ENCODE results near the gene ATXN3.

Gene ATXN3

DNA sequence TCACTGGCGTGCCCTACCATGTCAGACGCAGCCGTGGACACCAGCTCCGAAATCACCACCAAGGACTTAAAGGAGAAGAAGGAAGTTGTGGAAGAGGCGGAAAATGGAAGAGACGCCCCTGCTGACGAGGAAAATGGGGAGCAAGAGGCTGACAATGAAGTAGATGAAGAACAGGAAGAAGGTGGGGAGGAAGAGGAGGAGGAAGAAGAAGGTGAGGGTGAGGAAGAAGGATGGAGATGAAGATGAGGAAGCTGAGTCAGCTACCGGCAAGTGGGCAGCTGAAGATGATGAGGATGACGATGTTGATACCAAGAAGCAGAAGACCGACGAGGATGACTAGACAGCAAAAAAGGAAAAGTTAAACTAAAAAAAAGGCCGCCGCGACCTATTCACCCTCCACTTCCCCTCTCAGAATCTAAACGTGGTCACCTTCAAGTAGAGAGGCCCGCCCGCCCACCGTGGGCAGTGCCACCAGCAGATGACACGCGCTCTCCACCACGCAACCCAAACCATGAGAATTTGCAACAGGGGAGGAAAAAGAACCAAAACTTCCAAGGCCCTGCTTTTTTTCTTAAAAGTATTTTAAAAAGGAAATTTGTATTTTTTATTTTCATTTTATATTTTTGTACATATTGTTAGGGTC lies 79.7 kb downstream of the ATXN3 start:
- Histone ChIP-seq H2AFZ (ENCODE audit: low read depth, low read length, severe bottlenecking) (no peak overlapping the region), H3F3A (ENCODE audit: insufficient read depth) (no peaks in the 10 kb centered on the region; the same call in 1 of the 2 replicates), H4K20me1 (ENCODE audit: low read depth, low read length) (no peaks in the 10 kb centered on the region), H3K27ac (ENCODE audit: low read depth, low read length) (no peak overlapping the region), H3K4me2 (ENCODE audit: low read depth, low read length, poor library complexity, severe bottlenecking) (no peak overlapping the region), H3K9ac (ENCODE audit: low read length) (no peak overlapping the region), H3K36me3 (ENCODE audit: low read length) (peaks cover 7% of the 10 kb centered on the region; the same call in 1 of the 2 replicates), H3K27me3 (ENCODE audit: low read length) (no peaks in the 10 kb centered on the region), H3K4me3 (ENCODE audit: insufficient read depth, low read length, poor library complexity, severe bottlenecking) (no peak overlapping the region), H3K9me2 (replicated peaks; ENCODE audit: insufficient read depth, low read length) (no peaks in the 10 kb centered on the region), H3K79me2 (ENCODE audit: insufficient read depth, low read length) (no peaks in the 10 kb centered on the region), H3K9me3 (ENCODE audit: insufficient read depth, low read length) (no peaks in the 10 kb centered on the region)
- no peak for TF ChIP-seq EZH2phosphoT487 (conservative IDR thresholded peaks at IDR 0.05; ENCODE audit: low read length)
- TF ChIP-seq, protein P1, sequence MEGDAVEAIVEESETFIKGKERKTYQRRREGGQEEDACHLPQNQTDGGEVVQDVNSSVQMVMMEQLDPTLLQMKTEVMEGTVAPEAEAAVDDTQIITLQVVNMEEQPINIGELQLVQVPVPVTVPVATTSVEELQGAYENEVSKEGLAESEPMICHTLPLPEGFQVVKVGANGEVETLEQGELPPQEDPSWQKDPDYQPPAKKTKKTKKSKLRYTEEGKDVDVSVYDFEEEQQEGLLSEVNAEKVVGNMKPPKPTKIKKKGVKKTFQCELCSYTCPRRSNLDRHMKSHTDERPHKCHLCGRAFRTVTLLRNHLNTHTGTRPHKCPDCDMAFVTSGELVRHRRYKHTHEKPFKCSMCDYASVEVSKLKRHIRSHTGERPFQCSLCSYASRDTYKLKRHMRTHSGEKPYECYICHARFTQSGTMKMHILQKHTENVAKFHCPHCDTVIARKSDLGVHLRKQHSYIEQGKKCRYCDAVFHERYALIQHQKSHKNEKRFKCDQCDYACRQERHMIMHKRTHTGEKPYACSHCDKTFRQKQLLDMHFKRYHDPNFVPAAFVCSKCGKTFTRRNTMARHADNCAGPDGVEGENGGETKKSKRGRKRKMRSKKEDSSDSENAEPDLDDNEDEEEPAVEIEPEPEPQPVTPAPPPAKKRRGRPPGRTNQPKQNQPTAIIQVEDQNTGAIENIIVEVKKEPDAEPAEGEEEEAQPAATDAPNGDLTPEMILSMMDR (IDR thresholded peaks at IDR 0.05; ENCODE audit: insufficient read depth, low read length, poor library complexity, severe bottlenecking) = no peak

DNA sequence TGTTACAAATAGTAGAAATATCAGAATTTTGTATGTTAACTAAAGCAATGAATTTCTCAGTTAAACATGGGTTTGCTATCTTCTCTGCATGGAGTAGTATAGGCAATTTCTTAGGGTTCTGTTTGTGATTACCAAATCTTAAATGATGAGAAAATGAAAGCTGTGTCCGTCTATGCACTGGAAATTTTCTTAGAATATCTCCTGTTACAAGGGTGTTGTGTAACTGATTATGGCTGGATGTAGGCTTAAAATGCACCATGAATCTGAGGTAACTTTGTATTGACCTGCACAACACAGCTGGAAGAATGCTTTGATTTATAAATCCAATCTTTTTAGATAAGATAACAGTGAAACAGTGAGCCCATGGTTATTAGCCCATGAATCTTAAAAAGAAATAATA lies 84.3 kb downstream of the ATXN3 start:
- TF ChIP-seq, protein P1 (IDR thresholded peaks at IDR 0.05; ENCODE audit: insufficient read depth, low read length, poor library complexity, severe bottlenecking) = no peak
- TF ChIP-seq EZH2phosphoT487 (conservative IDR thresholded peaks at IDR 0.05; ENCODE audit: low read length) = no peak
- Histone ChIP-seq H3K9me3 (ENCODE audit: insufficient read depth, low read length) (no peaks in the 10 kb centered on the region), H3K4me3 (ENCODE audit: insufficient read depth, low read length, poor library complexity, severe bottlenecking) (no peak overlapping the region), H3K27me3 (ENCODE audit: low read length) (no peaks in the 10 kb centered on the region), H4K20me1 (ENCODE audit: low read depth, low read length) (no peaks in the 10 kb centered on the region), H3F3A (ENCODE audit: insufficient read depth) (no peaks in the 10 kb centered on the region; the same call in 1 of the 2 replicates), H3K9ac (ENCODE audit: low read length) (no peak overlapping the region), H3K4me2 (ENCODE audit: low read depth, low read length, poor library complexity, severe bottlenecking) (no peak overlapping the region), H3K27ac (ENCODE audit: low read depth, low read length) (no peak overlapping the region), H2AFZ (ENCODE audit: low read depth, low read length, severe bottlenecking) (no peak overlapping the region), H3K79me2 (ENCODE audit: insufficient read depth, low read length) (no peaks in the 10 kb centered on the region), H3K36me3 (ENCODE audit: low read length) (peaks cover 10% of the 10 kb centered on the region; the same call in 1 of the 2 replicates), H3K9me2 (replicated peaks; ENCODE audit: insufficient read depth, low read length) (no peaks in the 10 kb centered on the region)

DNA sequence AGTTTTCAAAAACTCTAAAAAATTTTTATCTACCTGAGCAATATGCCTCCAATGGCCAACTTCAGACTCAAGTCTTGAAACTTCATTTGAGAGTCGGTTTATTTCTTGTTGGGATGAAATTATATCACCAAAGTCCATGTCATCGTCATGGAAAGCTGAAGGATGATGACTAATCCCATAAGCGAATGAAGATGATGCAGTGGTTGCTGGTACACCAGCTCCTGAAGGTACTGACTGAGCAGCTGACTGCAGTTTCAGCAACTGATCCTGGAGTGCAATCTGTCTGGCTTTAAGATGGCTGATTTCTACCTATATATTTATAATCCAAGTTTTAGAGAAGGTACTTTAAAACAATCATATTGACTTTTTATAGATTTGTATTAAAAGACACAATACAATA lies 84.9 kb downstream of the ATXN3 start:
- Histone ChIP-seq H3K9ac (ENCODE audit: low read length) (no peak overlapping the region), H3K27me3 (ENCODE audit: low read length) (no peaks in the 10 kb centered on the region), H3F3A (ENCODE audit: insufficient read depth) (no peaks in the 10 kb centered on the region; the same call in 1 of the 2 replicates), H3K9me2 (replicated peaks; ENCODE audit: insufficient read depth, low read length) (no peaks in the 10 kb centered on the region), H3K27ac (ENCODE audit: low read depth, low read length) (no peak overlapping the region), H3K79me2 (ENCODE audit: insufficient read depth, low read length) (no peaks in the 10 kb centered on the region), H3K4me3 (ENCODE audit: insufficient read depth, low read length, poor library complexity, severe bottlenecking) (no peak overlapping the region), H3K4me2 (ENCODE audit: low read depth, low read length, poor library complexity, severe bottlenecking) (no peak overlapping the region), H3K36me3 (ENCODE audit: low read length) (peaks cover 14% of the 10 kb centered on the region; the same call in 1 of the 2 replicates), H3K9me3 (ENCODE audit: insufficient read depth, low read length) (no peaks in the 10 kb centered on the region), H2AFZ (ENCODE audit: low read depth, low read length, severe bottlenecking) (no peak overlapping the region), H4K20me1 (ENCODE audit: low read depth, low read length) (no peaks in the 10 kb centered on the region)
- TF ChIP-seq, protein P1 (IDR thresholded peaks at IDR 0.05; ENCODE audit: insufficient read depth, low read length, poor library complexity, severe bottlenecking) = no peak
- no peak for TF ChIP-seq EZH2phosphoT487 (conservative IDR thresholded peaks at IDR 0.05; ENCODE audit: low read length)

Measured in SU-DHL-6 (cell line).